Psoas muscle (tissue), 8 donors: ENCODE results near the gene MNS1. TPM values are rescaled to one million over a fixed set of nuclear protein-coding genes. Genes with fewer than 3 reads are reported as not detected.

Source experiments
- ATAC-seq, 4 donors: fragments of 200-7000 bp; cut with Tn5 transposase; one replicate each; pipeline ENCODE4 v1.9.1; 2020; ENCODE audit warnings: moderate library complexity in 3 of 4, mild to moderate bottlenecking in 2 of 4
- DNase-seq, 2 donors: peaks; one replicate each; pipeline ENCODE4 v3.0.0-alpha.2; 2020
- H3K27ac ChIP-seq: fragments of 200-600 bp; one replicate; pipeline ENCODE4 v1.8.0; 2022
- H3K27me3 ChIP-seq, 3 donors: fragments of 200-600 bp in 1 of 3; one replicate each; pipeline versions ENCODE4 v1.6.1 to v1.8.0; 2013 to 2022; ENCODE audit warnings: low read length in 2 of 3, mild to moderate bottlenecking in 2 of 3, moderate library complexity in 1 of 3; ENCODE audit not compliant: insufficient read depth in 3 of 3
- H3K36me3 ChIP-seq, 2 donors: fragments of 200-600 bp in 1 of 2; one replicate each; pipeline versions ENCODE4 v1.6.1 to v1.8.0; 2013 to 2022; ENCODE audit warnings: low read depth in 1 of 2, mild to moderate bottlenecking in 1 of 2, moderate library complexity in 1 of 2; ENCODE audit not compliant: insufficient read depth in 1 of 2
- H3K4me1 ChIP-seq: fragments of 200-600 bp; one replicate; pipeline ENCODE4 v1.8.0; 2022
- H3K4me3 ChIP-seq: fragments of 200-600 bp; one replicate; pipeline ENCODE4 v1.8.0; 2022; ENCODE audit warnings: mild to moderate bottlenecking
- H3K9me3 ChIP-seq: fragments of 200-600 bp; one replicate; pipeline ENCODE4 v1.8.0; 2022
- CTCF ChIP-seq: fragments of 200-600 bp; IDR thresholded peaks from one replicate; pipeline ENCODE4 v1.8.0; 2022; ENCODE audit warnings: antibody characterized with exemption
- WGBS, 3 donors: extraction: QIAGEN DNeasy Blood & Tissue Kit; methylation state at CpG; one replicate each; pipeline versions ENCODE4 v1.1.6 to v1.1.7; 2013; 5-methylcytosine and 5-hydroxymethylcytosine counted together
- intact Hi-C, 2 donors: fragments of 100-400 bp; cut with DNase I; formaldehyde crosslinking; loops; one replicate each; pipeline versions ENCODE4 v1.11.0 to v1.14.2; 2022
- polyA plus RNA-seq, 3 donors: library from polyadenylated mRNA; stranded (reverse); fragments of 200-250 nt; gene quantifications; one replicate each; pipeline ENCODE4 v1.2.3, GENCODE V29; 2013
- total RNA-seq, 4 donors: library from RNA; stranded (reverse); fragmentation: NEBNext Ultra II Directional in 2 of 4; extraction: Animal tissue kit (Norgen Biotek cat#: 25700) in 2 of 4; gene quantifications; one replicate each; pipeline versions ENCODE4 v1.2.1 to v1.2.4, GENCODE V29; 2021 to 2023
- donor health status: healthy with polysubstance abuse.
- donor health status: DM: no; HTN: no; CAD: no; lungs with moderate emphysema.
- donor health status: Bipolar disorder and iron deficiency.
- donor health status: healthy.
- donor health status: DM: yes; HTN: yes; CAD: no.
- donor health status: DM: no; HTN: no; CAD: no.
- donor health status: DM: no; HTN: no; CAD: no.
- donor health status: DM: yes; HTN: yes; CAD: no.

MNS1 gene
- total and polyA plus RNA-seq, 7 donors: 0.40 to 1.8 (median 0.99) TPM

- no peak overlapping the region for H3K27ac ChIP-seq
- no peak for TF ChIP-seq CTCF
- ATAC-seq: no peak
- H3K9me3 ChIP-seq: no peaks in the 10 kb centered on the region
- H3K27me3 ChIP-seq: no peaks in the 10 kb centered on the region
- no peak overlapping the region for H3K4me3 ChIP-seq
- no peak for DNase-seq
- intact Hi-C loops: no loop called here
- 35 to 62% (median 50%) methylated on average over 2 of the region's 2 CpGs for WGBS, 3 donors
- no peaks in the 10 kb centered on the region for H3K4me1 ChIP-seq
- no peaks in the 10 kb centered on the region for H3K36me3 ChIP-seq
Observed at GRCh38 chr15:56484287-56484686, 19.4 kb upstream of the MNS1 start.

- no peak for ATAC-seq
- Histone ChIP-seq H3K27ac (no peak overlapping the region), H3K9me3 (no peaks in the 10 kb centered on the region), H3K4me3 (no peak overlapping the region), H3K27me3 (no peaks in the 10 kb centered on the region), H3K4me1 (no peaks in the 10 kb centered on the region), H3K36me3 (no peaks in the 10 kb centered on the region)
- no peak for DNase-seq
- no peak for TF ChIP-seq CTCF
- intact Hi-C loops: no loop called here
Observed at GRCh38 chr15:56475351-56475750, 10.4 kb upstream of the MNS1 start.

- Histone ChIP-seq H3K4me1 (no peaks in the 10 kb centered on the region), H3K9me3 (no peaks in the 10 kb centered on the region), H3K27me3 (no peaks in the 10 kb centered on the region), H3K36me3 (no peaks in the 10 kb centered on the region), H3K4me3 (no peak overlapping the region), H3K27ac (no peak overlapping the region)
- DNase-seq (no peak), ATAC-seq (no peak)
- no peak for TF ChIP-seq CTCF
- 70 to 88% (median 77%) methylated on average over 1 of the region's 1 CpG for WGBS, 3 donors
- intact Hi-C loops: no loop called here
Observed at GRCh38 chr15:56473017-56473416, 8.1 kb upstream of the MNS1 start.

- no peaks in the 10 kb centered on the region for H3K4me1 ChIP-seq
- ATAC-seq (no peak), DNase-seq (no peak)
- no peak overlapping the region for H3K27ac ChIP-seq
- TF ChIP-seq CTCF: no peak
- H3K27me3 ChIP-seq: no peaks in the 10 kb centered on the region
- 73 to 81% (median 75%) methylated on average over 2 of the region's 2 CpGs for WGBS, 3 donors
- intact Hi-C loops: no loop called here
- no peaks in the 10 kb centered on the region for H3K9me3 ChIP-seq
- H3K36me3 ChIP-seq: no peaks in the 10 kb centered on the region
- no peak overlapping the region for H3K4me3 ChIP-seq
Observed at GRCh38 chr15:56472278-56472677, 7.3 kb upstream of the MNS1 start.

- H3K4me1 ChIP-seq: no peaks in the 10 kb centered on the region
- H3K27me3 ChIP-seq: peaks cover 0 to 3% (median 0%) of the 10 kb centered on the region in 3 donors
- DNase-seq: no peak
- no peak for ATAC-seq
- H3K4me3 ChIP-seq: no peak overlapping the region
- 84 to 90% (median 87%) methylated on average over 5 of the region's 5 CpGs for WGBS, 3 donors
- no peaks in the 10 kb centered on the region for H3K36me3 ChIP-seq
- intact Hi-C loops: no loop called here
- H3K27ac ChIP-seq: no peak overlapping the region
- TF ChIP-seq CTCF: no peak
- no peaks in the 10 kb centered on the region for H3K9me3 ChIP-seq
Observed at GRCh38 chr15:56471440-56472069, 6.6 kb upstream of the MNS1 start.
